Measurements from ENCODE around the gene LMF1.

The LMF1 gene

DNA sequence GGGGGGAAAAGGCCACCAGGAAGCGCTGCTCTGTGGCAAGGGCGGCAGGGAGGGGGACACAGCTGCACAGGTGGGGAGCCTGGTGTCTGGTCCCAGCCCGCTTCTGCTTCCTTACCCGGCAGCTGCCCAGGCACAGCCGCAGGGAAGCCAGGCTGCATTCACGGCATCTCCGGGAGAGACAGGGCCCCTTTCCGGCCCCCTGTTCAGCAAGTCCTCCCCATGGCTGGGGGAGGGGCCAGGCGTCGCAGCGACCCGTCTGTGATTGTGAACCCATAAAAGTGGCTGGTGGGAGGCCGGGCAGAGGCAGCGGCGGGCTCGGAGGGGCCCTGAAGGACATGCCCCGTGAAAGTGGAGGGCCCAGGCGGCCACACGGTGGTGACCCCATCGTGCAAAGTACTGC is 39.5 kb upstream of the LMF1 start:
- peaks cover 7% of the 10 kb centered on the region for H3K36me3 Mint-ChIP-seq (ENCODE audit: insufficient read depth)
- peaks cover 1 to 2% of the 10 kb centered on the region in 2 donors for H3K4me1 Mint-ChIP-seq (ENCODE audit: low read depth in 2 of 2)
- H3K27ac Mint-ChIP-seq, result no peak overlapping the region
- DNase-seq (no peak), ATAC-seq (replicated peaks) (no peak)
- no peaks in the 10 kb centered on the region for H3K9me3 Mint-ChIP-seq
- H3K27me3 Mint-ChIP-seq, result peaks cover 26 to 43% of the 10 kb centered on the region in 2 donors
- H3K4me3 Mint-ChIP-seq, result no peak overlapping the region

DNA sequence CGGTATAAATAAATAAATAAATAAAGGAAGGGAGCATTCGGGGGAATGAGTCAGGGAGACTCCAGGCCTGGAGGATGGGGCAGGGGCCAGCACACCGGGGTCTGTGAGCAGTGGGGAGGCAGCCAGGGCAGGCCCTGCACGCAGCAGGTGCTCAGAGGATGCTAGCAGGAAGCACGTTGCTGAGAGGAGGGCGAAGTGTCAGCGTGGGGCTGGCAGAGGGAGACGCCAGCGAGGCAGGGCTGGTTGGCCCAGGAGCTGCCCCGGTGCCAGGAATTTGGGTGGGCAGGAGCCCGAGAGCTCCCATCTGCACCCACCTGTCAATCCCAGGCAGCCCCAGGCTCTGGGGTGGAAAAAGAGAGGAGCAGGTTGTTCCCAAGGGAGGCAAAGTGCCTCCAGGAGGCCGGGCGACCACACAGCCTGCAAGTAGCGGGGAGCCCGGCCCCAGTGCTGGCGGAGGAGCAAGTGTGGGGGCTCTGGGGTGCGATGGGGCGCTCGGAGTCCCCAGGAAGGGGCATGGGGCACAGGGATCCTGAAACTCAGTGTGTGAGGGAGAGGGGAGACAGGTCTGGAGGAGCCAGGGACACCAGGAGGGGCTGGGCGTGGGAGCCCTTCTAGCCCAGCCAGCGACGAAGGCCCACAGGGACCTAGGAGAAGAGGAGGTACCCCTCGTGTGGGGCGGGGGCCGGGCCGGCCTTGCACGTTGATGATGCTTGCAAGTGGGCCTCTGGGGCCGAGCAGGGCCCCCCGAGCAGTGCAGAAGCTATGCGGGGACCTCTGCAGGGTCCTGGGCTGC is 38.8 kb upstream of the LMF1 start:
- Mint-ChIP-seq H3K27ac (no peak overlapping the region), H3K4me1 (ENCODE audit: low read depth in 2 of 2) (peaks cover 3% of the 10 kb centered on the region in 2 donors), H3K36me3 (ENCODE audit: insufficient read depth) (peaks cover 7% of the 10 kb centered on the region), H3K27me3 (peaks cover 26 to 43% of the 10 kb centered on the region in 2 donors), H3K9me3 (no peaks in the 10 kb centered on the region), H3K4me3 (no peak overlapping the region)
- ATAC-seq (replicated peaks) (no peak), DNase-seq (no peak)

DNA sequence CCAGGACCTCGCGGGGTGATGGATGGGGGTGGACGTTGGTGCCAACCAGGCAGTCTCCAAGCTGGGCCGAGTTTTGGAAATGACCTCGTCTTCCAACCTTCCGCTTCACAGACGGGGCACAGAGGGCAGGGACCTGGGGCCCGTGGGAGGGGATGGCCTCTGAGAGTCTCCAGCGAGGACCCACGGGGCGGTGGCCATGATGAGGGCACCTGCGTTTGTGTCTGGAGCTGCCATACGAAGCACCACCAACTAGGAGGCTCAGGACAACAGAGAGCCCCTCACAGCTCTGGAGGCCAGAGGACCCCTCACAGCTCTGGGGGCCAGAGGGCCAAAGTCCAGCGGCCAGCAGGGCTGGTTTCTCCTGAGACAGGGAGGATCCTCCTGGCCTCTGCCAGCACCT is 37.3 kb upstream of the LMF1 start:
- peaks cover 26 to 43% of the 10 kb centered on the region in 2 donors for H3K27me3 Mint-ChIP-seq
- DNase-seq (no peak), ATAC-seq (replicated peaks) (no peak)
- peaks cover 8 to 13% of the 10 kb centered on the region in 2 donors for H3K4me1 Mint-ChIP-seq (ENCODE audit: low read depth in 2 of 2)
- H3K36me3 Mint-ChIP-seq (ENCODE audit: insufficient read depth), result peaks cover 12% of the 10 kb centered on the region
- H3K27ac Mint-ChIP-seq, result no peak overlapping the region
- no peak overlapping the region for H3K4me3 Mint-ChIP-seq
- no peaks in the 10 kb centered on the region for H3K9me3 Mint-ChIP-seq

DNA sequence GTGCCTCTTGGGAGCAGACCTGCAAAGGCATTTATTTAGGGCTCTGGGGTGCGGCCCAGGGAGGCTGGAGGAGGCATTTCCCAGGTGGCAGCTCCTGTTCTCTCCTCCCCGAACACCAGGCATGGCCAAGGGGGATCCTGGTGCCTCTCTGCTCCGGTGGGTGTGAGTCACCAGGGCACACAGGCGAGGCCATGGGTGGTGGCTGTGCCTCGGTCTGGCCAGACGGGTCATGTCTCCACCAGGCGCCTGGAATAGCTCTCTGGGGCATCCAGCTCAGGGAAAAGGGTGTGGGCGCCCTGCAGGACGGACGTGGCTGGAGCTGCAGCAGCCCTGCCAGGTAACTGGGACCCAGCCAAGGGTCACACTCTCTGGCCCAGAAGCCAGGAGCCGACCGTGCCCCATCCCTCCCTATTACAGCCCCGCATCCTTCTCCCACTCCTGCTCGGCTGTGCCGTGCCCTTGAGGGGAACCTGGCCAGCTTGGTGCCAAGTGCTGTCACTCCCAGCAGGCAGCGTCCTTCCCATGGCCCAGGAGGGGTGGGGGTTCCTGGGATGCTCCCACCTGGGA is 36.6 kb upstream of the LMF1 start:
- H3K36me3 Mint-ChIP-seq (ENCODE audit: insufficient read depth), result peaks cover 12% of the 10 kb centered on the region
- no peaks in the 10 kb centered on the region for H3K9me3 Mint-ChIP-seq
- ATAC-seq (replicated peaks), result no peak
- peaks cover 26 to 43% of the 10 kb centered on the region in 2 donors for H3K27me3 Mint-ChIP-seq
- no peak for DNase-seq
- H3K27ac Mint-ChIP-seq, result no peak overlapping the region
- H3K4me3 Mint-ChIP-seq, result no peak overlapping the region
- H3K4me1 Mint-ChIP-seq (ENCODE audit: low read depth in 2 of 2), result peaks cover 8 to 20% of the 10 kb centered on the region in 2 donors

DNA sequence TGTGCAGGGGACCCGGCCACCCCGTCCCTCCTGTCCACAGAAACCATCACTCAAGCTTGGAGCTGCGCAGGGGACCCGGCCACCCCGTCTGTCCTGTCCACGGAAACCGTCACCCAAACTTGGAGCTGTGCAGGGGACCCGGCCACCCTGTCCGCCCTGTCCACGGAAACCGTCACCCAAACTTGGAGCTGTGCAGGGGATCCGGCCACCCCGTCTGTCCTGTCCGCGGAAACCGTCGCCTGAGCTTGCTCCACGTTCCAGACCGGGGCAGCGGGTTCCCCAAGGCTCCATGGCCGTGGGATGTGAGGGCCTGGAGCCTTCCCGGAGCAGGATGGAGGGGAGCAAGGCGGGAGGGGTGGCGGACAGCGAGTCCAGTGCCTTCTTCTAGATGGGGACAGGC is 36.0 kb upstream of the LMF1 start:
- DNase-seq (no peak), ATAC-seq (replicated peaks) (no peak)
- Mint-ChIP-seq H3K4me1 (ENCODE audit: low read depth in 2 of 2) (peaks cover 8 to 20% of the 10 kb centered on the region in 2 donors), H3K36me3 (ENCODE audit: insufficient read depth) (peaks cover 12% of the 10 kb centered on the region), H3K27ac (no peak overlapping the region), H3K9me3 (no peaks in the 10 kb centered on the region), H3K27me3 (peaks cover 26 to 40% of the 10 kb centered on the region in 2 donors), H3K4me3 (peak overlapping the region in 1 of 2 donors; percentile 36)

DNA sequence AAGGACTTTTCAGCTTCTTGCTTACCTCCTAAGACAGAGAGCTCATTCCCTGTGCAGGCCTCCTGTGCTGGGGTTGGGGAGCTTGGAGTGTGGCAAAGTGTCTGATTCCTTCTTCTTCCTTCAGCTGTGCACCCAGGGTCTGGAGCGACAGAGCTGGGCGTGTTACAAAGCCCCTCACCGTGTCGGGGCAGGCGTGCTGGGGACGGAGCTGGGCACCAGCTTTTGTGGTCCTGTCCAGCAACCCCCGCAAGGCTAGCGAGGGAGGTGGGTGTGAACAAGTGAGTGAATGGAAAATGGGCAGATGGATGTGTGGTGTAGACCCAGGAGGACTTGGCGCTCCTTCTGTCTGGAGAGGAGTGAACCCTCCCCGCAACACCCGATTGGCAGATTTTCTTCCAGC is 34.5 kb upstream of the LMF1 start:
- H3K27me3 Mint-ChIP-seq, result peaks cover 17 to 26% of the 10 kb centered on the region in 2 donors
- ATAC-seq (replicated peaks), result no peak

DNA sequence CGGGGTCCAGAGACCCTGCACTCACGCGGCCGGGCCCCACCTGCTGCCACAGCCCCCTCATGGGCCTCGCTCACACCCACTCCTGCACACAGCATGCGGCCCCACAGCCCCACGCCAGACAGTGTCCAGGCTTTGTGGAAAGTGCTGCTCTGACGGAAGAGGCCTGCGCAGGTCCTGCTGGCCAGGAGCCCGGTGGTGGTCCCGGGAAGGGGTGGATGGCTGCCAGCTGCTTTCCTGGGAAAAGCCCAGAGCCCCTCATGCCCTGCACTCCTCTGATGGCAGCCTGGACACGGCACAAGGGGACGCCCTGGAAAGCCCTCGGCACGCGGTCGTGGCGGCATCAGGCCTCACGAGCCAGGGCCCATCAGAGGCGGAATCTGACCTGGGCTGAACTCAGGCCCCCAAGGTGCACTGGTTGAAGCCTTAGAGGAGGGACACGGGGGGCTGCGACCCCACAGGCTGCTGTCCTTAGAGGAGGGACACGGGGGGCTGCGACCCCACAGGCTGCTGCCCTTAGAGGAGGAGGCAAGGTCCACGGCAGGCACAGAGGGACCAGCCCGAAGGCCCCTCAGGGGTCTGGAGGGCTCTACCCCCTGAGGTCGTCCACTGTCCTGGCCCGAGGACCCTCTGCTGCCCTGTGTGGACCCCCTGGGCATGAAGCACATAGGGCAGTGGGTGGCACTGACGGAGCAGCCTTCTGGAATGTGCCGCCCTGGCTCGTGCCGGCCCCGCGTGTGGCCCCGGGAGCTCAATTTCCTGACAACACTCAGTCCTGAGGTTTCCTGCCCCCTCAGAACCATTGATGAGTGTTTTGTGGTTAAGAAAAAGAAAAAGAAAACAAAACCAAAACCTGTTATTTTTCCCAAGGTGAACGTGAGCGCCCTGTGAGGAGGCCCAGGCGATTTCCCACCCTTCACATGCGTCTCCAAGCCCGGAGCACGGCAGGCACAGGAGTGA is 32.9 kb upstream of the LMF1 start:
- Mint-ChIP-seq H3K36me3 (ENCODE audit: insufficient read depth) (peaks cover 7% of the 10 kb centered on the region), H3K4me1 (ENCODE audit: low read depth in 2 of 2) (peaks cover 11 to 21% of the 10 kb centered on the region in 2 donors), H3K27me3 (peaks cover 8 to 14% of the 10 kb centered on the region in 2 donors), H3K9me3 (no peaks in the 10 kb centered on the region), H3K27ac (peak overlapping the region; percentile 87 to 88), H3K4me3 (peak overlapping the region; percentile 75 to 77)
- peak; percentile 80 for ATAC-seq (replicated peaks)
- DNase-seq, result no peak

More for the DNA sequence above, 34.5 kb upstream of the LMF1 start:
- Mint-ChIP-seq H3K4me1 (ENCODE audit: low read depth in 2 of 2) (peaks cover 8 to 20% of the 10 kb centered on the region in 2 donors), H3K9me3 (no peaks in the 10 kb centered on the region), H3K4me3 (peak overlapping the region in 1 of 2 donors; percentile 33), H3K36me3 (ENCODE audit: insufficient read depth) (peaks cover 7% of the 10 kb centered on the region), H3K27ac (peak overlapping the region; percentile 22 to 72)
- DNase-seq, result no peak

DNA sequence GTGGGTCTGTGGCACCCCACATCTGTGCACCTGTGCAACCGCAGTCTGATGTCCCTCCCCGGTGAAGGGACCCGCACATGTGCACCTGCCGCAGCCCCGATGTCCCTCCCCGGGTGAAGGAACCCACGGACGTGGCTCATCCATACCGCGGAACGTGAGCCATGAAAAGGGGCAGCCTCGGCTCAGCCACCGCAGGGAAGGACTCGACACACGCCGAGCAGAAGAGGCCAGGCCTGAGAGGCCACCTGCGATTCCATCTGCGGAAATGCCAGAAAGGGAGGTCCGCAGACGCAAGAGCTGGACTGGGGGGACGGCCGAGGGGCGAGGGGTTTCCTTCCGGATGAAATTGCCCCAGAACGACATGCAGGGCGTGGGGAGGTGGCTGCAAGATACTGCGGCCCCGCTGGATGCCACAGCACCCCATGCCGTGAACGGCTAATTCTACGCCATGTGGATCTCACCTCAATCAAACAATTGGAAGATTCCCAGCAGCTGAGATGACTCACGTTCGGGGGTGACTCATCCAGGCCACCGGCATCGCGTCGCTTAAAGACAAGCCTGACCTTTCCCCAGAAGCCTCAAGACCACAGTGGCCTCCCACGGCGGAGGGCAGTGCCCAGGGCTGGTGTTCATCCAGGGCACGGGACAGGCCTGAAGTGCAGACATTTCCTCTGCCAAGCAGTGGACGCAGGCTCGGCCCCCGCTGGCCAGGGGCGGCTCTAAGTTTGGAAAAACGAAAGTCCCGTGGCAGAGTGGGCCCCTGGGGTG is 31.8 kb upstream of the LMF1 start:
- peak overlapping the region in 1 of 2 donors; percentile 26 for H3K27ac Mint-ChIP-seq
- H3K27me3 Mint-ChIP-seq, result peaks cover 8 to 11% of the 10 kb centered on the region in 2 donors
- ATAC-seq (replicated peaks) (peak; percentile 50), DNase-seq (peak in 2 of 3 experiments; percentile 23 to 28)
- peaks cover 11% of the 10 kb centered on the region for H3K36me3 Mint-ChIP-seq (ENCODE audit: insufficient read depth)
- H3K9me3 Mint-ChIP-seq, result no peaks in the 10 kb centered on the region
- peak overlapping the region; percentile 37 to 66 for H3K4me3 Mint-ChIP-seq
- peaks cover 20 to 31% of the 10 kb centered on the region in 2 donors for H3K4me1 Mint-ChIP-seq (ENCODE audit: low read depth in 2 of 2)

DNA sequence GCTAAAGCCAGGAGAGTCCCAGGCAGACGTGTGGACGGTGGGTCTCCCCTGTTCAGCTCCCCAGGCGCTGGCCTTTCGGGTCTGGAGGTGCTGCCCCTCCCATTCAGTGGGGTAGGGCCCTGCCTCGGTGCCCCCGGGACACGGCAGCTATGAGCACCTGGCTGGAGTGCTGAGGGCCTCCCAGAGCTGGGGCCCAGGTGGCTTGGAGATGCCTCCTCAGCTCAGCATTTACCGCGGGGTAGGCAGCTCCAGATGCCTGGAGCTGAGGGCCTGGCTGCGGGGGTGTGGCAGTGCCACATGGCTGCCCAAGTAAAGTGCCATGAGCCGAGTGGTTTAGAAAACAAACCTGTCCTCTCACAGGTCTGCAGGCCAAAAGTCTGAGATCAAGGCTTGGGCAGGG is 30.3 kb upstream of the LMF1 start:
- Mint-ChIP-seq H3K27me3 (peaks cover 15 to 17% of the 10 kb centered on the region in 2 donors), H3K4me3 (no peak overlapping the region), H3K27ac (no peak overlapping the region), H3K4me1 (ENCODE audit: low read depth in 2 of 2) (peaks cover 27 to 37% of the 10 kb centered on the region in 2 donors), H3K36me3 (ENCODE audit: insufficient read depth) (peaks cover 13% of the 10 kb centered on the region), H3K9me3 (no peaks in the 10 kb centered on the region)
- DNase-seq (no peak), ATAC-seq (replicated peaks) (no peak)

DNA sequence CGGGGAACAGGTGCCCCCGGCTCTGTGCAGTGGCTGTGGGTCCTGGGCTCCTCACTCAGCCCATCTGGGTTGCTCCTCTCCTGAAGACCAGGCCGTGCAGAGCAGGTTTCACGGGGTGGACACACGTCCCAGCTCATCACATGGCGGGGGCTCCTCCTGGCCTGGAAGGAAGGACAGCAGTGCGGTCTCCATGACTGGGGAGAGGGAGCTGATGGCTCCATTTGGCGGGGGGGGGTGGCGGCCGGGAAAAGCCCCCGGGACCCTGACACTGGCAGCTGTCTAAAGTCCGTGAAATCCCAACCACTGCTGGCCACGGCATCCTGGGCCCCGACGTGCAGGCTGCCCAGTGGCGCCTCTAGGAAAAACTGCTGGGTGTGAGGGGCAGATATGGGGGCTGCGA is 29.8 kb upstream of the LMF1 start:
- ATAC-seq (replicated peaks) (no peak), DNase-seq (no peak)
- H3K9me3 Mint-ChIP-seq, result no peaks in the 10 kb centered on the region
- H3K4me3 Mint-ChIP-seq, result no peak overlapping the region
- H3K27me3 Mint-ChIP-seq, result peaks cover 17 to 22% of the 10 kb centered on the region in 2 donors
- peaks cover 29 to 39% of the 10 kb centered on the region in 2 donors for H3K4me1 Mint-ChIP-seq (ENCODE audit: low read depth in 2 of 2)
- H3K36me3 Mint-ChIP-seq (ENCODE audit: insufficient read depth), result peaks cover 13% of the 10 kb centered on the region
- no peak overlapping the region for H3K27ac Mint-ChIP-seq

DNA sequence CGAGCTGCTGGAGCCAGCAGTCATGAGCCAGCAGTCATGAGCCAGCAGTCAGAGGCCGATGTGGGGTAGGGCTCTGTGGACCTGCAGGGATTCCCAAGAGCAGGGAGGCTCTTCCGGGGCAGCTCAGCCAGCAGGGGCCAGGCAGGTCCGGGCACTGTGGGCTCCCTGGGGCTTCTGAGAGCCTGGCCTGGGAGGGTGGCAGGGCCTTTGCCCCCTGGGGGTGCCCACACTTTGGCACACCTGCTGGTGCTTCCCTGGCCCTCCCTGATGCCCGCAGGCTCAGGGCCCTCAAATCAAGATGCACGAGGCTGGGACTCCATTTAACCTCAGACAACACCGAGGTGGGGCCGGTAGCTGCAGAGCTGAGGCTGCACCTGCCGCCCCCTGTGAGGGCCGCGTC is 28.9 kb upstream of the LMF1 start:
- H3K36me3 Mint-ChIP-seq (ENCODE audit: insufficient read depth), result peaks cover 13% of the 10 kb centered on the region
- no peak for ATAC-seq (replicated peaks)
- peaks cover 17 to 29% of the 10 kb centered on the region in 2 donors for H3K27me3 Mint-ChIP-seq
- no peak for DNase-seq
- no peak overlapping the region for H3K27ac Mint-ChIP-seq
- no peak overlapping the region for H3K4me3 Mint-ChIP-seq
- peaks cover 30 to 39% of the 10 kb centered on the region in 2 donors for H3K4me1 Mint-ChIP-seq (ENCODE audit: low read depth in 2 of 2)
- no peaks in the 10 kb centered on the region for H3K9me3 Mint-ChIP-seq

DNA sequence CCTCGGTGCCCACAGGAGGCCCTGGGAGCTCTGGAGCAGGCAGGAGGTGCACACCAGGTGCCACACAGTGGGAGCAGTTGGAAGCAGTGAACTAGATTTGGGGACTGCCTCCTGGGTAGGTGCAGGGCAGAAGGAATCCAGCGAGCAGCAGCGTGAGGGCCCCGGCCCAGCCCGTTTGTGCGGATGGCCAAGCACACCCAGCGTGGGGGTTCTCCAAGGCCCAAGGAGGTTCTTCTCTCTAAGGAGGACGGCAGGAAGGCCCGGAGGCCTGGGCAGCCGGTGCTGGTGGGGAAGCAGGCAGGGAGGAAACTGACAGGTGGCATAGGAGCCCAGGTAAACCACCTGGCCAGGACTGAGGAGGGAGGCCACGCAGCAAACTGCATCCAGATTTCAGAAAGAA is 27.8 kb upstream of the LMF1 start:
- peak overlapping the region in 1 of 2 donors; percentile 83 for H3K4me3 Mint-ChIP-seq
- ATAC-seq (replicated peaks), result no peak
- peak overlapping the region; percentile 89 to 92 for H3K27ac Mint-ChIP-seq

More for the DNA sequence above, 27.8 kb upstream of the LMF1 start:
- Mint-ChIP-seq H3K4me1 (ENCODE audit: low read depth in 2 of 2) (peaks cover 24 to 30% of the 10 kb centered on the region in 2 donors), H3K9me3 (no peaks in the 10 kb centered on the region), H3K27me3 (peaks cover 17 to 29% of the 10 kb centered on the region in 2 donors), H3K36me3 (ENCODE audit: insufficient read depth) (peaks cover 8% of the 10 kb centered on the region)
- DNase-seq, result no peak

Measured in effector memory CD8-positive, alpha-beta T cell (primary cell).